ENCODE measurements around the gene CNTNAP4.

CNTNAP4 gene

GRCh38 chr16:76370344-76370743, 93.1 kb downstream of the CNTNAP4 start:
- no peak overlapping the region for H3K4me3 ChIP-seq
- no peak overlapping the region for H3K27ac ChIP-seq
- TF ChIP-seq, protein P1, sequence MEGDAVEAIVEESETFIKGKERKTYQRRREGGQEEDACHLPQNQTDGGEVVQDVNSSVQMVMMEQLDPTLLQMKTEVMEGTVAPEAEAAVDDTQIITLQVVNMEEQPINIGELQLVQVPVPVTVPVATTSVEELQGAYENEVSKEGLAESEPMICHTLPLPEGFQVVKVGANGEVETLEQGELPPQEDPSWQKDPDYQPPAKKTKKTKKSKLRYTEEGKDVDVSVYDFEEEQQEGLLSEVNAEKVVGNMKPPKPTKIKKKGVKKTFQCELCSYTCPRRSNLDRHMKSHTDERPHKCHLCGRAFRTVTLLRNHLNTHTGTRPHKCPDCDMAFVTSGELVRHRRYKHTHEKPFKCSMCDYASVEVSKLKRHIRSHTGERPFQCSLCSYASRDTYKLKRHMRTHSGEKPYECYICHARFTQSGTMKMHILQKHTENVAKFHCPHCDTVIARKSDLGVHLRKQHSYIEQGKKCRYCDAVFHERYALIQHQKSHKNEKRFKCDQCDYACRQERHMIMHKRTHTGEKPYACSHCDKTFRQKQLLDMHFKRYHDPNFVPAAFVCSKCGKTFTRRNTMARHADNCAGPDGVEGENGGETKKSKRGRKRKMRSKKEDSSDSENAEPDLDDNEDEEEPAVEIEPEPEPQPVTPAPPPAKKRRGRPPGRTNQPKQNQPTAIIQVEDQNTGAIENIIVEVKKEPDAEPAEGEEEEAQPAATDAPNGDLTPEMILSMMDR (IDR thresholded peaks at IDR 0.05), result no peak
- no peak for DNase-seq (ENCODE audit: low spot score)

- no peak for DNase-seq (ENCODE audit: low spot score)
- TF ChIP-seq, protein P1 (IDR thresholded peaks at IDR 0.05), result no peak
- H3K4me3 ChIP-seq, result no peak overlapping the region
- no peak overlapping the region for H3K27ac ChIP-seq
These were observed 94.2 kb downstream of the CNTNAP4 start for GRCh38 chr16:76371441-76371840.

GRCh38 chr16:76373998-76374397, 96.8 kb downstream of the CNTNAP4 start:
- H3K27ac ChIP-seq, result no peak overlapping the region
- DNase-seq (ENCODE audit: low spot score), result no peak
- TF ChIP-seq, protein P1 (IDR thresholded peaks at IDR 0.05), result no peak
- H3K4me3 ChIP-seq, result no peak overlapping the region

DNA sequence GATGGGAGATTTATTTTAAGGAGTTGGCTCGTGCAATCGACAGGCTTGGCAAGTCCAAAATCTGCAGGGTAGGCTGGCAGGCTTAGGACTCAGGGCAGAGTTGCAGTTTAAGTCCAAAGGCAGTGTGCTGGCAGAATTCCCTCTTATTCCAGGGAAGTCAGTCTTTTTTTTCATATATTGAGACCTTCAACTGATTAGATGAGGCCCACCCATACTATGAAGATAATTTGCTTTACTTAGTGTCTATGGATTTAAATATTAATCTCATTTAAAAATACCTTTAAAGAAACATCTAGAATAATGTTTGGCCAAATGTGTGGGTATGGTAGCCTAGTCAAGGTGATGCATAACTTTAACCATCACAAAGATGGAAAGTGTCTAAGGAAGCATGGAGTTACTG, 99.8 kb downstream of the CNTNAP4 start:
- Histone ChIP-seq H3K4me3 (no peak overlapping the region), H3K27ac (no peak overlapping the region)
- no peak for DNase-seq (ENCODE audit: low spot score)
- TF ChIP-seq, protein P1 (IDR thresholded peaks at IDR 0.05), result no peak

DNA sequence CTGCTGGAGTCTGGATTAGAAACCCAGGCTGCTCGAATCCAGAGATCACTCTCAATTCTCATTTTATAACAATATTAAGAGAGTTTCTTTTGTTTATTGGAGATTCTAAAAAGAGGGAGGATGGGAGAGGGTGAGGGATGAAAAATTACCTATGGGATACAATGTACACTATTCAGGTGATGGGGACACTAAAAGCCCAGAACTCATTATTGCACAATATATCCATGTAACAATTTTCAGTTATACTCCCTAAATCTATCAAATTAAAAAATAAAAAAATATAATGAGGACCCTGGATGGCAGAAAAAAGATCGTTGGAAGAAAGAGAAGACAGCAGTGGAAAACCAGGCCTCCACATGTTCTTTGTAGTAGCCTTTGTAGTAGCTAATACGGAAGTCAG, 100.8 kb downstream of the CNTNAP4 start:
- no peak for DNase-seq (ENCODE audit: low spot score)
- Histone ChIP-seq H3K4me3 (no peak overlapping the region), H3K27ac (no peak overlapping the region)
- TF ChIP-seq, protein P1 (IDR thresholded peaks at IDR 0.05), result no peak

GRCh38 chr16:76381096-76381495, 103.9 kb downstream of the CNTNAP4 start:
- Histone ChIP-seq H3K27ac (no peak overlapping the region), H3K4me3 (no peak overlapping the region)
- TF ChIP-seq, protein P1 (IDR thresholded peaks at IDR 0.05), result no peak
- DNase-seq (ENCODE audit: low spot score), result no peak

DNA sequence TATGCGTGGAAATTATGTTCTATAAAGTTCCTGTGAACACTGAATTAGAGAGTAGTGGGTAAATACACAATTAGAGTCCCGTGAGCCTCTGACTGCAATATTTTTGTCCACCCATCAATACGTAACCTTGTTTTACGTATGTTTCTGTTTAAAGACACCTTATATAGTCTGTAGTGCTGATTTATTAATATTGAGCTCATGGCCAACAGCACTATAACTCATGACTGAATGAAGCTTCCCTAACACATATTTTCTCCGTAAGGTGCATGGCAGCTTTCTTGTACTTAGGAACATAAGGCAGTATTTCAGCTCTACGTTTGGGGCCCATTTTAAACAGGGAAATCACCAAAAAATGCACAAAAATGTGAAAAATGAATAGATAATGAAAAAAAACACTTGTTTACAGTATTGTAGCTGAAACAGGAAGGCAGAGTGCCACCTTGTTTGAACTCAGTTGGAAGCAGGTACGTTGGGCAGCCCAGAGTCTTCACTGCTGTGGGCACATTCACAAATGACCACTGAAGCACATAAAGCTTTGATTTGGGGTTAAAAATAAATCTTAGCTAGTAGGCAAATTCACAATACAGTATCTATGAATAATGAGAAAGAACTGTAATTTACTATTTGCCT, 108.5 kb downstream of the CNTNAP4 start:
- TF ChIP-seq, protein P1 (IDR thresholded peaks at IDR 0.05), result no peak

More for the DNA sequence above, 108.5 kb downstream of the CNTNAP4 start:
- no peak overlapping the region for H3K4me3 ChIP-seq
- no peak overlapping the region for H3K27ac ChIP-seq
- no peak for DNase-seq (ENCODE audit: low spot score)

Measured in coronary artery (tissue), 2 donors.